HuH-7 (cell line): Measurements from ENCODE around the gene MYH7B.

Experiments used
- DNase-seq: peaks from one replicate; pipeline ENCODE4 v3.0.0; 2011; ENCODE audit warnings: low spot score

MYH7B gene

DNA sequence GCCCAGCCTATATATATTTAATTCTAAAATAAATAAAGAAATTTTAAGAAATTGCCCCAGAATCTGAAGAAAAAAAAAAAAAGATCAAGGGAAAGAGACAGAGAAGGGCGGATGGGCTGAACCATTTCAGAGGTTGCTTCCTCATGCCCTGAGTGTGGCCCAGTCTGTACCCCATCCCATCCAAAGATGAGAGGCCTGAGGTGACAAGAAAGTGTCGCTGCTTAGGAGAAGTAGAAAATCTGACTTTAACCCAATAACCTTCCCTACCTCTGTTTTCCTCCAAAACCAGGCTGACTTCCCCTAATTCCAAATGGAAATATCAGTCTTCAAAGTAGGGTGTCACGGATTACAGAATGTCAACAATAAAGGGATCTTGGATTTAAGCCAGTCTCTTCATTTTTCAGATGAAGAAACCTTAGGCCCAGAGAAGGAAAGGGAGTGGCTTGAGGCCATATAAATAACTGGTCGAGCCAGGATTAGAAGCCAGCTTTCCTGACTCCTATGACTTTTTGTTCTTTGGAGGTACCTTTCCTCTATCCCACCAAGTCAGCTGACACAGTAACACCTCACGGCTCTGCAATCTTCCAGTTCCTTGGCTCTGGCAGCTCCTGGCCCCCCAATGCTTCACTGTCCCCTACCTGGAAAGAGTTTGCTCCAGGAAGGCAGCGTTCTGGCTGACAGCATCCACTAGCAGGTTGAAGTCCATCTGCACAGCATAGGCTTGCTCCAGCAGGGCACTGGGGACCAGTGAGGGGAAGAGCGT, 10.2 kb upstream of the MYH7B start:
- no peak for DNase-seq

DNA sequence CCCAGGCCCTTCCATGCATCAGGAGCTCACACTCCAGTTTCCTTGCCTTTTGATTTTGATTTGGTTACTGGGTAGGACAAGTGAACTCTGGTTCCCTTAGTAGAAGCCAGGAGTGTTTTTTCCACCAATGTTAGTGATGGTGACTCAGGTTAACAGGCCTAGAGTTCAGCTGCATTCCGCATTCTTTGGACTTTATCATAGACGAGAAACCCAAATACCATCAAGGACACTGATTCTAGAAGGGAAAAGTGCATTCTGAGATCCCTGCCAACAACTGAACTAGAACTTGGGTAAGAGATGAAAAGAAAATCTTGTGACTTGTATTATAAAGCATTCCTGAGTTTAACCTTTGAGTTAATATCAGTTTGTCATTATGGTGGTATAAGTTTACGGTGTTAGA, 9.0 kb upstream of the MYH7B start:
- DNase-seq, result no peak

DNA sequence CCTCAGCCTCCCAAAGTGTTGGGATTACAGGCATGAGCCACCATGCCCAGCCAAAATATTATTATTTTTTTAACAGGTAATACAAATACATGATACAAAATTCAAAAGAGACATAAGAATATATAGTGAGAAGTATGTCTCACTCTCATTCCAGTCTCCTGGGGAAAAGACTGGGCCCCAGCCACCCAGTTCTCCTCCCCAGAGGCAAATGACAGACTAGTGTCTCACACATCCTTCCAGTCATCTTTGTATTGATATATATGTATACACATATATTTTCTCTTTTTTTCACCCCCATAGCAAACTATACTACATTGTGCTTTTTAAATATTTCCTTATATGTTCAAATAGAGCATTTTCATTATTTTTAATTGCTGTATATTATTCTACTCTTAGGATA, 8.3 kb upstream of the MYH7B start:
- DNase-seq, result no peak

DNA sequence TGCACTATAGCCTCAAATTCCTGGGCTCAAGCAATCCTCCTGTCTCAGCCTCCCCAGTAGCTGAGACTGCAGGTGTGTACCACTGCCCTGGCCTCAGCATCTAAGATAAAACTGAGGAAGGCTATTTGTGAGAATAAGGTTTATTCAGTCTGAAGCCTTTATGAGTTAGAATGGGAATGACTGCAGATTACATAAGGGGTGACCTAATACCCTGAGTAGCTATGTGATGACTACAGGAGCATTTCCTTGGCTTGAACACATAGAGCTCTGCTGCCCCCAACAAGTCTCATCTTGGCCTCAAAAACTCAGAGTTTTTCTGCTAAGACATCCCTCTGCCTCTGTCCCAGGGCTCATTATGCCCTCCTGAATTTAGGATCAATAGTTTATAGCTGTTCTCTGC, 7.6 kb upstream of the MYH7B start:
- DNase-seq, result no peak

DNA sequence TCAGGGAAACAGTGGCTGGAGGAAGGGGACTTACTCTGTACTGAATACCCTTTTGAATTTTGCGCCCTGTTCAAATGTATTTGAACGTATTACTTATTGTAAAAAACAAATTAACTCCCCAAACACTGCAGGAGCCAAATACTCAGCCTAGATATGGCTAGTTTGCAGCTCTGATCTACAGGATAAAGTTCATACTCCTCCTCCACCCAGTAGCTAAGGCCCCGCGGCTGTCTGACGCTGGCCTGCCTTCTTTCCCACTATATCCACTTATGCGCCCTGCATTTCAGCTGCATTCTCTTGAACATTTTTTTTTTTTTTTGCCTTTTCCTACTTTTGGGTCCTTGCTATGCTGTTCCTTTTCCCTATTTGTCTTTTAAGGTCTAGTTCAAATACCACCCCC, 6.5 kb upstream of the MYH7B start:
- DNase-seq, result no peak

DNA sequence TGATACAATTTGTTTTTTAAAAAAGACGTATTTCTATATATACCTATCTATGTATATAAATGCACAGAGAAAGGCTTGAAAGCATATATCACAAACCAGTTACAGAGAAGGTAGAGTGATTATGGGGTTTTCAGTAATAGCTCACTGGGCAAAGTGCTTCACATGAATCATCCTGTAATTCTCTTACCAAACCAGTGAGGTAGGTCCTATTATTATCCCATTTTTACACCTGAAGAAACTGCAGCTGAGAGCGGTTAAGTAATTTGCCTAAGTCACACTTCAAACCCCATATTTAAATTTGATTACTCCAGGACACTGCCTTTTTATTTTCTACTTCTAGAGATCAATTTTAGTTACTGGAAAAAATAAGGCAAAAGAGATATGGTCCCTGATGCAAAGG, 4.4 kb upstream of the MYH7B start:
- DNase-seq, result no peak

DNA sequence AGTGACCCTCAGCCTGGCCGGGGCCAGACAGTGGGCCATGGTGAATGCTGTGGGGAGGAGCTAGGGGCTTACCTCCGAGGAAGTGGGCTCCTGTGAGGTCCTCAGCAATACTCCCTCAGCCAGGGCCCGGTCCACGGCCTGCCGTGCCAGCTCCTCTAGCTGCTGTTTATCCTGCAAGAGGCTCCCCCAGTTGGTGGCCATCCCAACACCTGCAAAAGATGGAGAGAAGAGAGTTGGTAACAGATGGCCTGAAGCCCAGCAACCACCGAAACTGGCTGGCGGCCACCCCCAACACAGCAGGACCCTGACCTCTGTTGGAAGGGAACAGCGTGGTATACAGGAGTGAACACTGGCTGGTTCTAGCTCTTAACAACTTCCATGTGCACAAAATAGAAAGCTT, 4.0 kb upstream of the MYH7B start:
- DNase-seq, result no peak

DNA sequence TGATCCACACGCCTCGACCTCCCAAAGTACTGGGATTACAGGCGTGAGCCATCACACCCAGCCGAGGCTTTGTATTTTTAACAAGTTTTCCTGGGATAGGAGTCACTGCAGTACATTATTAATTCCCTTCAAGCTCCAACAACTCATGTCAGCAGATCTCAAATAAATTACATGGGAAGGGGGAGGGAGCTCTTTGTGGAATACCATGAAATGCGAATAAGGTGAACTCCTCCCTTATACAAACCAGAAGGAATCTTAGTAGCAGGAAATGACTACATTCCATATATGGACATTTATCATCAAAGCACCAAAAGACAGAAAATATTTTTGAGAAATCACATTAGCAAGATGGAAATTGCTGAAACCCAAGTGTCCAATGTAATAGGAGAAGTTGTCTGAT, 3.0 kb upstream of the MYH7B start:
- DNase-seq, result no peak

DNA sequence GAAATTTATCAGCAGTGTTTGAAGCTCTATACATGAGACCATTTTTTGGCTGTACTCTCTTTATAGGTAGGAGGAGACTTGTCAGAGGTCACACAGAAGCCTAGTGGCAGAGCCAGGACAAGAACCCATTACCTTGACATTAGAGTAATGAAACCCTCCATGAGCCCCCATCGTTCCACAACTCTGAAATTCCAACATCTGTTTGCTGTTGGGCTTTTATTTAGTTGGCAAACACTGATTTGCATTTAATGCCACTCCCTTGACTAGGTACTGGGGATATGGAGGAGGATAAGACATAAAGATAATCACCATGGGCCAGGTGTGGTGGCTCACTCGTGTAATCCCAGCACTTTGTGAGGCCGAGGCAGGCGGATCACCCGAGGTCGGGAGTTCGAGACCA, 1.7 kb upstream of the MYH7B start:
- DNase-seq, result no peak

DNA sequence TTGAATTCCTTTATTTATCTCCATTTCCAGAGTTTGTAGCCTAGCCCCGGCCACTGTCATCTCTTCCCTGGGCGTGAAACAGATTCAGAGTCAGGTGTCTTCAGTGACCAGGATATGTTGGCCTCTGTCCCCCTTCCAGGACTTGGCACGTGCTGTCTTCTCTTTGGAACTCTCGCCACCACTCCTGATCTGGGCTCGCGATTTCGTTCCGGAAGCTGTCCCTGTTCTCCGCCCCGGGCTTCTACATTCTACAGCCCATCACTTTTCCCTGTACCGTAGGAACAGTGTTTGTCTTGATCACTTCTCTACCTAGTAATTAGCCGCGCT, 801 bp upstream of the MYH7B start:
- DNase-seq, result no peak

DNA sequence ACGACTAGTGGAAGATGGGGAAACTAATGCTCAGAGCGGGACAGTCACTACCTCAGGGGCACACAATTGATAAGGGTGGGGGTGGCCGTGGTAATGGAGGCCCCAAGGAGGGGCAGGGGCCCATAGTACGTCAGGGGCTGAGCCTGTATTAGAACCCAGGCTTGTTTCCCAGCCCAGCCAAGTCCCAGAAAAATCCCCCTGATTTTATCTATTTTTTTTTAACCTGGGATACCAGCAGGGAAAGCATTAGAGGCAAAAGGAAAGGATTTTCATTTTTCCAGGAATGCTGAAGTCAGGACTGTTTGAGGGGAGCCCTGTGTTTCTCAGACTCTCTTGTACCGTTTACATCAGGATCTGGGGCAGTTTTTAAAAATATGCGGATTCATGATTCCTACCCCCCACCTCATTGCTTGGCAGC, 382 bp downstream of the MYH7B start:
- no peak for DNase-seq

DNA sequence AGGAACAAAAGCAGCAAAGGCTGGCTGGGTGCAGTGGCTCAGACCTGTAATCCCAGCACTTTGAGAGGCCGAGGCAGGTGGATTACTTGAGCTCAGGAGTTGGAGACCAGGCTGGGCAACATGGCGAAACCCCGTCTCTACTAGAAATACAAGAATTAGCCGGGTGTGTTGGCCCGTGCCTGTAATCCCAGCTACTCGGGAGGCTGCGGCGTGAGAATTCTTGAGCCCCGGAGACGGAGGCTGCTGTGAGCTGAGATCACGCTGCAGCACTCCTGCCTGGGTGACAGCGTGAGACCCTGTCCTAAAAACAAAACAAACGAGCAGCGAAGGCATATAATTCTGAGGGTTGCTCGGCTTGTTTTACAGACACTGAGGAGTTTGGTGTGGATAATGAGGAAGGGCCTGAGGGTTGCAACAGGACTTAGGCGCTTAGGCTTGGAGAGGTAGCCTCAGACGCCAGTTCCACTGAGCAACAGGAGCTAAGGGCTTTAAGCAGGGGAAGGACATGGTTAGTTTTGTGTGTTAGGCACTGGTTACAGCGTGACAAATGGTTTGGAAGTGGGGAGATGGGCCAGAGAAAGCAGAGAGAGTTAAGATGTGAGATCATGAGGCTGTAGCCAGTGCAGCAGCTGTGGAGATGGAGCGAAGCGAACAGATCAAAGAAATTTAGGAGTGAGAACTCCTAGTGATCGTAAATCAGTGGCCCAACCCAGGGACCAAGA, 1.2 kb downstream of the MYH7B start:
- no peak for DNase-seq

DNA sequence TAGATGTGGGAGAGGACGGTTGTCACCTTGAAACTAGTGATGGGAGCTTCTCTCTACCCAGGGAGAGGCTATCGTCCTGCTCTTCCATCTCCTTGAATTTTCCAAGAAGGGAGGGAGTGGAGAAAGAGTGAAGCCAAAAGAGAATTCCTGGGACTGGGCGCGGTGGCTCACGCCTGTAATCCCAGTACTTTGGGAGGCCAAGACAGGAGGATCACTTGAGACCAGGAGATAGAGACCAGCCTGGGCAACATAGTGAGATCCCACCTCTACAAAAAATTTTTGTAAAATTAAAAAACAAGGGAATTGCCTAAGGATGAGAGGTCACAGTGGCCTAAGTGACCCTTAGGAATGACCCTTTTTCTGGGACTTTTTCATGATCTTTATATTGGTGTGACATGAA, 8.8 kb downstream of the MYH7B start:
- DNase-seq, result no peak

DNA sequence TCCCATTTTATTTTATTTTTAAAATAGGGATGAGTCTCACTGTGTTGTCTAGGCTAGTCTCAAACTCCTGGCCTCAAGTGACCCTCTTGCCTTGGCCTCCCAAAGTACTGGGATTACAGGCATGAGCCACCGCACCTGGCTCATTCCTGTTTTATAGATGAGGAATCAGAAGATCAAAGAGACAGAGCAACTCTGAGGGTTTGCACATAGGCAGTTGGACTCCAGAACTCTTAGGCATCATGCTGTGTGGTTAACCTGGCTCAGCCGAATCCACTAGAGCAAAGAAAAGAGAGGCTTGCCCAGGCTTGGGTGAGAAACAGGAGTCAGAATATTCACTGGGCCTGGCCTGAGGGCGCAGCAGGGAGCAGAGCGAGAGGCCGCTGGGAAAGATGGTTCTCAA, 9.4 kb downstream of the MYH7B start:
- DNase-seq, result no peak

DNA sequence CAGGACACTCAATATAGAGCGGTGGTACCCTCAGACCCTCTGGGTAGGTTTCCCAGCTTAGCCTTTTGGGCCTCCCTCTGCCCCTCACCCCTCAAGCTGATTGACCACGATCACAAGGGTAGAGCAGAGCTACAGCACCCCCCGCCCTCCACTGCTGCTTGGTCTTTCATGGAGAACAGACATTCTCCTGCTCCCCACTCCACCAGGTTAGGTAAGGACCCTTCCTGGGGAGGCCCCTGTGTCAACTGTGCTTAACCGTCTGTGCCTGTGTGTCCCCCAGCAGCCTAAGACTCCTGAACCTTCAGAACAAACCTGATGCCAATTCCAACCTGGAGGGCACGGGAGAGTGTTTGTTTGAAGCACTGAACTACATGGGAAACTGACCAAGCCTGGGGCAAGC, 11.8 kb downstream of the MYH7B start:
- DNase-seq, result no peak

DNA sequence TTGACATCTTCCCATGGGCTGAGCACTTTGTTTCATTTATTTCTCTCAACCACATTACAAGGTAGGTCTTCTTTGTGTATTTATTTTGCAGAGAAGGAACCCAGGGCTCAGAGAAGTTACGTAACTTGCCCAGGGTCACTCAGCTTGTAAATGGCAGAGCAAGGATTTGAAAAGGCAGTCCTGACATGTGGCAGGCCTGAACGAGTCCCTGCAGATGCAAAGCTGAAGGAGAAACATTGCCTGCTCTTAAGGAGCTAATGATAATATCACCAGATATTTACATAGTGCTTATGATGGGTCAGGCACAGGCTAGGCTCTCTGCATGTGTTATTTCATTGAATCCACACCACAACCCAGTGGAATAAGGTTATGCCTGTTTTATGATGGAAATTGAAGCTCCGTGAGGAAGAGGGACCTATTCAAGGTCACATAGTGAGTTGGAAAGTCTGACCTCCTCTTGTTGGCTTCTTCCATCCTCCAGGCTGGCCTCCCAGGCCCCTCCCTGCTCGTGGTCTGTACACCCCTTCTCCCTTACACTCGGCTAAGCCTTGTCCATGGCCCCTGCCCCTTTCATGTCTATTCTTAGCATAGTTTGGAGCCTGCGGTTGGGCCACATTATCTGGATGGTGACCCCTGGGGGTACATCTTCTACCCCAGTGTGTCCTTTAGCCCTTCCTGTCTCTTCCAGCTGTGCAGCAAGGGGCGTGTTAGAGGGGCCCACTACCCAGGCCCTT, 12.5 kb downstream of the MYH7B start:
- DNase-seq, result no peak

DNA sequence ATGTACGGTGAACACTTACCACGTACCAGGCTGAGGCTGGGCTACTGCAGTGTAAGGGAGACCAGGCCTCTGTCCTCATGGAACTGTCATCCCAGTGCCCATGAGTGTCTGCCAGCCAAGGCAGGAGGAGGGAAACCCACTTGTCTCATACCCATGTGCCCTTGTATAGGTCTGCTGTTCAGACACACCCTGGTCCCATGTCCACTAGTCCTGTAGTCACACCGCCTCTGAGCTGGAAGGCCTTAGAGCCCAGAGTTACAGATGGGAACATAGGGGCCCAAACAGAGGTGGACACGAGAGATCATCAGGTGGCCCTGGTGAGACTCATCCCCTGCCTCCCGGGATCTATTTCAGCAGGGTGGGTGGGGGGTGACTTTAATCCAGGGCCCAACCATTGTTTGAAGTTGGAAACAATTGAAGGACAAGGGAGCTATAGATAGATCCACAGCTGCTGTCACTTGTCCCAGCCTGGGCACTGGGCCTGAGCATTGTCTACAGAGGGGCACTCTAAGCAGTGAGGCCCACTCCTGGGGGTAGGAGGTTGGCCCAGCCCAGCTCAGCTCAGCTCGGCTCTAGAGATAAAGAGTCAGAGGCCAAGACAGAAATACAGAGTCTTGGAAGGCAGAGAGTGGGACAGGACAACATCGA, 14.6 kb downstream of the MYH7B start:
- no peak for DNase-seq

DNA sequence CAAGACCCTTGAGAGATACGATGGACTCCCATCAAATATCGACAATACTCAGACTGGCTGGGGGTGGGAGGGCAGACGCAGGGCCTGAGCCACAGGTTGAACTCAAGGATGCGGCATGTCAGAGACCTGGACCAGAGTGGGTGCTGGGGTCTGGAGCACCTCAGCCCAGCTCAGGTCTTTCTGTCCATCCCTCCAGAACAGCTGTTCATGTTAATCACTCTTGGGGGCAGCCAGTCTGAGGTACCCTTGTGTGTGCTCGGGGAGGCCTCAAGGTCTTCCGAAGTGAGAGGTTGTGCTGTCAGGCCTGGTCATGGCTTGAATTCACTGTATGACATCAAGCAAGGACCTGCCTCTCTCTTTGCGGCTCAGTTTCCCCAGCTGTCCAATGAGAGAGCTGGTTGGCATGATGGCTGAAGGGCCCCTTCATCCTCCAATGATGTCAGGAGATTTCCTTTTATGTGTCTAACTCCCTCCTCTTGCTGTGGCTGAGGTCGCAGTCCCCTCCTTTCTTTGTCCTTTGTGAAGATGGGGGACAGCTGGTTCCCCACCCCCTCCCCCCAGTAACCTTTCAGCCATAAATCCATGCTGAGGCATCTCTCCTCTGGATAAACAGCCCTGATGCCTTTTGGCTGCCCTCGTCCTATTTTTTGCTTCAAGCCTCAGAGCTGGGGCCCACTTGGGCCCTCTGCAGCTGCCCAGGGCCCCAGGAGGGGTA, 15.3 kb downstream of the MYH7B start:
- DNase-seq, result no peak

DNA sequence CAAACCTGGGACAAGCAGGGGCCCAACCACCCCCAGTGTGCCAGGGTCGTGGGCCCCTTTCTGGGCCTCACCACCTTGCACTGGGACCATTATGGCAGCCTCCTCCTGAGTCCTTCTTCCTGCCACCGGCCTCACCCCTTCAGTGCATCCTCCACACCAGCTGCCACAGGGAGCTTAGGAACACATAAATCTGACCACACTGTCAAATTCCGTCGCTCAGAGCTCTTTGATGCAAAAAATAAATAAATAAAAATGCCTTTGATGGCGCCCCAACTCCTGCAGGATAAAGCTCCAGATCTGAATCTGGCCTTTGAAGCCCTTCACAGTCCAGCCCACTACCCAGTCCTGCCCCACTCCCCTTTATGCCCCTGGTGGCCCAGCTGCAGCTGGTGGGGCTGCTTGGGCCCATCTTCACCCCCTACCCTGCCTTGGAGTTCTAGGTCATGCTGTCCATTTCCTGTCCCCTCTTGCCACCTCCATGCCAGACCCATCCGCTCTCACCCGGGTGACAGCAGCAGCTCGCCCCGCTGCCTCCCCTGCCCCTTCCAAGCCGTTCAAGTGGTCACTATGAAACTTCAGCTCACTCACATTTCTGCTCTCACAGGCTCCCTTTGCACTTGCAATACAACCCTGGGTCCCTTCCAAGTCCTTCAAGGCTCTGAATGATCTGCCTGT, 16.0 kb downstream of the MYH7B start:
- no peak for DNase-seq

DNA sequence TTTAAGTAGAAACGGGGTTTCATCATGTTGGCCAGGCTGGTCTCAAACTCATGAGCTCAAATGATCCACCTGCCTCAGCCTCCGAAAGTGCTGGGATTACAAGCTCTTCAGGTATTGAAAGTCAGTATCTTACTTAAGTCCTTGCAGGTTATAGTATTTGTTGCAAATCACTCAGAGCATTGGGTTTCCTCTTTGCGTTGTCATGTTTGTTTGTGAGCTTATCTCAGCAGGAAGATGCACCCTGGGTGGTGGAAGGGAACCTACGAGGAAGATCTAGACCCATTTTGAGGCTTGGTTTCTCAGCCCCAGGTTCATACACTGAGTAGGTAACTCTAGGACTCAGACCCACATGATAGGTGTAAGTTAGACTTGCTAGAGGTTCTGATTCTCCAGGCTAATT, 18.6 kb downstream of the MYH7B start:
- no peak for DNase-seq

DNA sequence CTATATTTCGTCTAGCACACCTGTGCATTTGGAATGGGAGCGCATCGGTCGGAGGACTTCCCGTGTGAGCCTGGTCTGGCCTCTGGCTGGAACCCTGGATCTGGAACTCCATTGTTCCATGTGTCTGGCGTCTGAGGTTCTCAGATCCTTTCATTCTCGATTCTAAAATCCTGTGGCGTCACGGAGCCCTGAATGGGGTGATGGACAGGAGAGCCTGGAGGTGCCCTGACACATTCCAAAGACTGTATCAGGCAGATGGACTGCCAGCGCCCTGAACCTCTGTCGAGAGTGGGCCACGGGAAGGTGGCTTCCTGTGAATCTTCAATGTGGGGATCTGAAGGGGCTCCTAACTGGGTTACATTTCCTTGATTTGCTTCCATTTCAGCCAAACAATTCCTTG, 20.6 kb downstream of the MYH7B start:
- no peak for DNase-seq
